GM18951 (cell line): Measurements from ENCODE around the gene HS3ST2.

Source experiments
- POLR2A ChIP-seq: IDR thresholded peaks from 4 replicates; pipeline ENCODE4 v1.6.1; 2011; ENCODE audit warnings: mild to moderate bottlenecking; ENCODE audit not compliant: insufficient read length, insufficient read depth; ENCODE audit errors: extremely low read depth
- in situ Hi-C: fragments of 300-500 bp; cut with MboI; formaldehyde crosslinking; loops from one replicate; pipeline ENCODE4 v1.12.0; 2022; ENCODE audit warnings: low sequenced_read_pairs, mixed read lengths, inconsistent platforms; ENCODE audit not compliant: unreplicated experiment

The HS3ST2 gene

GRCh38 chr16:22942811-22943210, 128.8 kb downstream of the HS3ST2 start:
- in situ Hi-C loops: no loop called here
- no peak for TF ChIP-seq POLR2A

GRCh38 chr16:22945361-22945760, 131.4 kb downstream of the HS3ST2 start:
- TF ChIP-seq POLR2A: no peak

GRCh38 chr16:22946433-22946832, 132.5 kb downstream of the HS3ST2 start:
- in situ Hi-C loops: no loop called here
- TF ChIP-seq POLR2A: no peak

More at GRCh38 chr16:22945361-22945760, 131.4 kb downstream of the HS3ST2 start:
- in situ Hi-C loops: no loop called here

GRCh38 chr16:22948058-22948602, 134.2 kb downstream of the HS3ST2 start:
- no peak for TF ChIP-seq POLR2A
- in situ Hi-C loops: no loop called here

GRCh38 chr16:22948603-22949368, 134.8 kb downstream of the HS3ST2 start:
- in situ Hi-C loops: no loop called here
- no peak for TF ChIP-seq POLR2A

- in situ Hi-C loops: no loop called here
- no peak for TF ChIP-seq POLR2A
Observed at GRCh38 chr16:22955461-22956070, 141.6 kb downstream of the HS3ST2 start.

- TF ChIP-seq POLR2A: no peak
- in situ Hi-C loops: no loop called here
Observed at GRCh38 chr16:22961206-22961605, 147.2 kb downstream of the HS3ST2 start.

- in situ Hi-C loops: no loop called here
- TF ChIP-seq POLR2A: no peak
Observed at GRCh38 chr16:22962905-22963304, 148.9 kb downstream of the HS3ST2 start.
